ENCODE measurements around the gene ORAI3. TPM values are rescaled to one million over a fixed set of nuclear protein-coding genes. Genes with fewer than 3 reads are reported as not detected.
A peak's percentile ranks its signal among the peaks of the same experiment; 100 is the strongest.

ORAI3 gene
- total RNA-seq, 1 donor from 2014 or later, result 9.4 TPM

DNA sequence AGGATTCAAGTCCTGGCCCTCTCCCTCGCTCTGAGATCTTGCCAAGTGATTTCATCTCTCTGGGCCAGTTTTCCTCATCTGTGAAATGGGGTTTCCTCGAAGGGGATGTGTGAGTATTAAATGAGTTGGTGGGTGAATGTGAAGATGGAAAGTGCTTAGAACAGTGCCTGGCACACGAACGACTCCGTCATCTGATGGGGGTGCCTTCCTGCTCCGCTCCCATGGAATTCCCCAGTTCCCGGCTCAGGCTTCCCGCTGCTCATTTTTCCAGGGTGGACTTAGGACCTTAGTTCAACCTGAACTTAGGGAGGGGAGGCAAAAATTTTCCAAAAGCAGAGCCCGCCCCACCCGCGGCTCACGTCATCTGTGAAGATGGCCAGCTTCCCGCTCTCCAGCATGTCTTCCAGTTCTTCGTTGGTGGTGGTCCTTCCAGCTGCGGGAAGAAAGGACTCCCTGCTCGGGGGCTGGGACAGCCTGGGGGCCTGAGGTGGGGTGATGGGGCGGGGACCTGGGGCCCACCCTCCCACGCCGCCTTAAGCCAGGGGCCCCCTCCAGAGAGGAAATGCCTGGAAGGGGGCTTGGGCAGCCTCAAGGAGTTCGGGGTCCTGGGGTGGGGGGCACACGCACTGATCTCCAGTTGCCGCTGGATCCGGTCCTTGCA is 47.6 kb downstream of the ORAI3 start:
- Histone ChIP-seq H3K9ac (ENCODE audit: low read depth in 1 of 3, low read length in 3 of 3) (peak overlapping the region; percentile 43 to 76 (median 47)), H3K27me3 (ENCODE audit: control insufficient read depth in 3 of 3, insufficient read depth in 3 of 3, low read length in 3 of 3) (peaks cover 0 to 2% (median 0%) of the 10 kb centered on the region in 3 donors), H3K4me3 (ENCODE audit: low read length in 3 of 3) (peak overlapping the region; percentile 55 to 85 (median 77)), H3K36me3 (ENCODE audit: control insufficient read depth in 3 of 3, insufficient read depth in 3 of 3, low read length in 3 of 3) (no peaks in the 10 kb centered on the region), H3K9me3 (ENCODE audit: control insufficient read depth in 3 of 3, low read length in 3 of 3) (no peaks in the 10 kb centered on the region), H3K27ac (ENCODE audit: low read depth, low read length) (peak overlapping the region; percentile 74), H3K4me1 (ENCODE audit: control insufficient read depth in 3 of 3, insufficient read depth in 3 of 3, low read length in 3 of 3) (peaks cover 4 to 10% (median 7%) of the 10 kb centered on the region in 3 donors)

DNA sequence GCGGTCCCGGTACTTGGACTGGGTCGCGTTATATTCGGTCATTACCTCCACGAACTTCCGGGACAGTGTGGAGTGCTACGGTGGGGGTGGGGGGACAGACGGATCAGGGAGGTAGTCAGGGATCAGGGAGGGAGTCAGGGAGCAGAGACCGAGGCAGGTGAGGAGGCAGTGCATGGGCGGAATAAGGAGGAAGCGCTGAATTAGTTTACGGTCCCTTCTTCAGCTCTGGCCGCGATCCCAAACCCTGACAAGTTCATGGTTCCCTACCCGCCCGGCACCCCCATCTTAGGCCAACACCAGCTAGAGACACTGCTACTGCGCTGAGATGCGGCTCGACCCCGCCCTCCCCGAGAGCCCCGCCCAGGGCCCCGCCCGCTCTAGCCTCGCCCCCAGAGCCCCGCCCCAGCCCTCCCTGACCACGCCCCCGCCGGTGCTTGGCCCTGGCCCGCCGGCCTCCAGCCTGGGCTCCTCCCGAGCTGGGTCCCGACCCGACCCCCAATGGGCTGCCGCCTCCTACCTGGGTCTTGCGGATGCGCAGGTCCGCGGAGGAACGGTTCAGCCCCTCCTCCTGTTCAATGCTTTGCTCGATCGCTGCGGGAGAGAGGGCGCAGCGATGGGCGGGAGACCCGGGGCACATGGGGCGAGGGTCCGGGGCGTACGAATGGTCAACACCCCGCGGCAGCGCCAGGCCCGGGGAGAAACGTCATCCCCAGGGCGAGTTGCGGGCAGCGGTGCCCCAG is 48.3 kb downstream of the ORAI3 start:
- Histone ChIP-seq H3K4me3 (ENCODE audit: low read length in 3 of 3) (peak overlapping the region; percentile 55 to 85 (median 77)), H3K27me3 (ENCODE audit: control insufficient read depth in 3 of 3, insufficient read depth in 3 of 3, low read length in 3 of 3) (peaks cover 0 to 5% (median 4%) of the 10 kb centered on the region in 3 donors), H3K4me1 (ENCODE audit: control insufficient read depth in 3 of 3, insufficient read depth in 3 of 3, low read length in 3 of 3) (peaks cover 4 to 13% (median 7%) of the 10 kb centered on the region in 3 donors), H3K36me3 (ENCODE audit: control insufficient read depth in 3 of 3, insufficient read depth in 3 of 3, low read length in 3 of 3) (no peaks in the 10 kb centered on the region), H3K9me3 (ENCODE audit: control insufficient read depth in 3 of 3, low read length in 3 of 3) (no peaks in the 10 kb centered on the region), H3K27ac (ENCODE audit: low read depth, low read length) (peak overlapping the region; percentile 74), H3K9ac (ENCODE audit: low read depth in 1 of 3, low read length in 3 of 3) (peak overlapping the region; percentile 47 to 76 (median 65))

DNA sequence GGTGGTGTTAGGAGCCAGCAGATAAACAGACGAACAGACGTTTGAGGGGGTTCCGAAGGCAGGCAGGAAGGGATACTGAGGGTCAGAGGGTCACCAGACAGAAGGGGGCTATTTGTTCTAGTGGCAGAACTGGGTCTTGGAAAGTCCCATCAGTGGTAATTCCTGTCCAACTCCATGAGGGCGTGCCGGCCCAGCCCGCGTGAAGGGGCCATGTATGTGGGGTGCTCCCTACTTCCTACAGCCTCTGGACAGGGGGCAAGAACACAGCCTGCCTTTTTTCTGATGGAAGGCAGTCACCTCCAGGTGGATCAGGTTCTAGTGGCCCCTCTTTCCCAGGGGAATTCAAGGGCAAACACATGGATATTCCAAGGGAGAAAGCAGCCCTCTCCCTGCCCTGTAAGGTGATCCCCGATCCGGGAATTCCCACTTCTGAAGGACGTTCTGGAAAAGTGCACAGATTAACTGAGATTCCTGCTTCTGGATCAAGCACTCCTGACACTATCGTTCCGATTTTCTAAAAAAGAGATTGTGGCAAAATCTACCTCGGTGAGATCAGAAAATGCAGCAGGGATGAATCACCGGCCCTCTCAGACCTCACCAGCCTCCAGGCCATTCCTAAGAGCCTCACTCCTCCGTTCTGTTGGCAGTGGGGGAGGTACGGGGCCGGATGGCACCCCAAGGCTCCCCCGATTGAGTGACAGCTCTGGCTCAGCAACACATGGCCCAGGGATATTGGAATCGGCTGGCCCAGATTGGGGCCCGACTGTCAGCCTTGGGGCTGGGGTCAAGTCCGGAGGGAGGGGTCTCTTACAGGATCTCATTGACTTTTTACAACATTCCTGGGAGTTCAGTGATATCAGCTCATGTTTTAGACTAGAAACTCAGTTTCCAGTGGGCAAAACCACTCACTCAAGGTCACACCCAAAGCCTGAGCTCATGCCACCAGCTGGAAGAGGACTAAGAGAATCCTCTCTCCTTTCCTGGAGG is 49.1 kb downstream of the ORAI3 start:
- Histone ChIP-seq H3K9me3 (ENCODE audit: control insufficient read depth in 3 of 3, low read length in 3 of 3) (no peaks in the 10 kb centered on the region), H3K27me3 (ENCODE audit: control insufficient read depth in 3 of 3, insufficient read depth in 3 of 3, low read length in 3 of 3) (peaks cover 2 to 12% (median 8%) of the 10 kb centered on the region in 3 donors), H3K4me3 (ENCODE audit: low read length in 3 of 3) (peak overlapping the region; percentile 55 to 74 (median 68)), H3K36me3 (ENCODE audit: control insufficient read depth in 3 of 3, insufficient read depth in 3 of 3, low read length in 3 of 3) (no peaks in the 10 kb centered on the region), H3K9ac (ENCODE audit: low read depth in 1 of 3, low read length in 3 of 3) (peak overlapping the region; percentile 30 to 76 (median 65)), H3K27ac (ENCODE audit: low read depth, low read length) (peak overlapping the region; percentile 47), H3K4me1 (ENCODE audit: control insufficient read depth in 3 of 3, insufficient read depth in 3 of 3, low read length in 3 of 3) (peaks cover 4 to 16% (median 9%) of the 10 kb centered on the region in 3 donors)

DNA sequence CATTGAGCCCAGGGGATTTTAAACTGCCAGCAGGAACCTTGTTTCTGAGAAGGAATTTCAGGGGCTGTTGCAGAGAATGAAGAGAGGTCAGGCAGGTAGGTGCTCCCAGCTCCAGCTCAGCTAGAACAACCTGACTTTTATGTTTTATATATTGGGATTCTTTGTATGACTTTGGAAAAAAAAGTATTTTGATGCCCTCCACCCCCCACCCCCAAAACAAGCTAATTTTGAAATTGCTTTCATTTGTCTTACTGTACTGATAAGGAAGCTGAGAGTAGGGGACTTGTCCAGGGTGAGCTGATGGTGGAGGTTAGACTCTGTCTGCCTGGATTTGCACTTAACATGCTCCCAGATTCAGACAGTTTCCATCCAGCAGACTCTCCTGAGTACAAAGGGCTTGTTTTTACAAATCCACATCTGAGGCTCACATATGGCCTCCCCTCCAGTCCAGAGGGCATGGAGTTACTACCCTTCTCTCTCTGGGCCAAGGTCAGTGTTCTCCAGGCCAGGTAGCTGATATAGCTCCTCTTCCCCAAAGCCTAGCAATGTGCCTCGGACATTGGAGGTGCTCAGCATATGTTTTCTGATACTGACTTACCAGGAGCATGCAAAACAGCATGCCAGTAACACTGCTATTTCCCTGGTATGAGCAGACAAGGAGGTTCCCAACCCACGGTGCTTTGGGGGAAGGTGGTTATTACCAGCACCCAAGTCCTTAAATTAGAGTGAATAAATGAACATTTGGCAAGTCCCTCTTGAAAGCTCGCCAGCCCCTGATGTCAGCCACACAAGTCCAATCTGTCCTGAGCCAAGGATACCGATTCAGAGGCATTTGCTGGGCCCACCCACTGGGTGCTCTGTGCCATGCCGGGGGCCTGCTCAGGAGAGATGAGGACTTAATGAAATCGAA is 50.2 kb downstream of the ORAI3 start:
- Histone ChIP-seq H3K27me3 (ENCODE audit: control insufficient read depth in 3 of 3, insufficient read depth in 3 of 3, low read length in 3 of 3) (peaks cover 2 to 12% (median 8%) of the 10 kb centered on the region in 3 donors), H3K4me1 (ENCODE audit: control insufficient read depth in 3 of 3, insufficient read depth in 3 of 3, low read length in 3 of 3) (peaks cover 4 to 16% (median 10%) of the 10 kb centered on the region in 3 donors), H3K9ac (ENCODE audit: low read depth in 1 of 3, low read length in 3 of 3) (no peak overlapping the region), H3K27ac (ENCODE audit: low read depth, low read length) (peak overlapping the region; percentile 47), H3K9me3 (ENCODE audit: control insufficient read depth in 3 of 3, low read length in 3 of 3) (no peaks in the 10 kb centered on the region), H3K36me3 (ENCODE audit: control insufficient read depth in 3 of 3, insufficient read depth in 3 of 3, low read length in 3 of 3) (no peaks in the 10 kb centered on the region), H3K4me3 (ENCODE audit: low read length in 3 of 3) (no peak overlapping the region)

DNA sequence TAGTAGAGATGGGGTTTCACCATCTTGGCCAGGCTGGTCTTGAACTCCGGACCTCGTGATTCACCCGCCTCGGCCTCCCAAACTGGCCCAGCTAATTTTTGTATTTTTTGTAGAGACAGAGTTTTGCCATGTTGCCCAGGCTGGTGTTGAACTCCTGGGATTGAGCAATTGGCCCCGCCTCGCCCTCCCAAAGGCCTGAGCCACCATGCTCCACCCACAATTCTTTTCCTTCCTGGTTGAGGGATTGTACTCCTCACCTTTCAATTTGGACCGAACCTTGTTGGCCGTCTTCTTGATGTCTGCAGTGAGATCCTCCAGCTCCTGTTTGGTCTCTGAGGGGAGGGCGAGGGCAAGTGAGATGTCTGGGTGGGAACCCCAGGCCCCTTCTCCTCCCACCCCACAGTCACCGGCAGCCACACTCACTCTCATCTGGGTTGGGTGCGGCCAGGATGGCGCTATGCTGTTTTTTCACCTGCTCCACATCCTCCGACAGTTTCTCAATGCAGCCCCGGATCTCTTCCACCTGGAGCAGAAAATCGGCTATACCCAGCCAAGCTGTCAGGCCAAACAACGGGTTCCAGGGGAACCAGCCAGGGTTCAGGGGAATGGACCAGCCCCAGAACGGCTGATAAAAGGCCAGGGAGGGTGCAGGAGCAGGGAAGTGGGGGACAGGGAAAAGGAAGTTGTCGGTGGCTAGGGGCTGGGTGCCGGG is 52.0 kb downstream of the ORAI3 start:
- Histone ChIP-seq H3K27ac (ENCODE audit: low read depth, low read length) (no peak overlapping the region), H3K9me3 (ENCODE audit: control insufficient read depth in 3 of 3, low read length in 3 of 3) (no peaks in the 10 kb centered on the region), H3K4me1 (ENCODE audit: control insufficient read depth in 3 of 3, insufficient read depth in 3 of 3, low read length in 3 of 3) (peaks cover 4 to 16% (median 10%) of the 10 kb centered on the region in 3 donors), H3K36me3 (ENCODE audit: control insufficient read depth in 3 of 3, insufficient read depth in 3 of 3, low read length in 3 of 3) (no peaks in the 10 kb centered on the region), H3K27me3 (ENCODE audit: control insufficient read depth in 3 of 3, insufficient read depth in 3 of 3, low read length in 3 of 3) (peaks cover 6 to 12% (median 8%) of the 10 kb centered on the region in 3 donors), H3K4me3 (ENCODE audit: low read length in 3 of 3) (no peak overlapping the region), H3K9ac (ENCODE audit: low read depth in 1 of 3, low read length in 3 of 3) (no peak overlapping the region)

DNA sequence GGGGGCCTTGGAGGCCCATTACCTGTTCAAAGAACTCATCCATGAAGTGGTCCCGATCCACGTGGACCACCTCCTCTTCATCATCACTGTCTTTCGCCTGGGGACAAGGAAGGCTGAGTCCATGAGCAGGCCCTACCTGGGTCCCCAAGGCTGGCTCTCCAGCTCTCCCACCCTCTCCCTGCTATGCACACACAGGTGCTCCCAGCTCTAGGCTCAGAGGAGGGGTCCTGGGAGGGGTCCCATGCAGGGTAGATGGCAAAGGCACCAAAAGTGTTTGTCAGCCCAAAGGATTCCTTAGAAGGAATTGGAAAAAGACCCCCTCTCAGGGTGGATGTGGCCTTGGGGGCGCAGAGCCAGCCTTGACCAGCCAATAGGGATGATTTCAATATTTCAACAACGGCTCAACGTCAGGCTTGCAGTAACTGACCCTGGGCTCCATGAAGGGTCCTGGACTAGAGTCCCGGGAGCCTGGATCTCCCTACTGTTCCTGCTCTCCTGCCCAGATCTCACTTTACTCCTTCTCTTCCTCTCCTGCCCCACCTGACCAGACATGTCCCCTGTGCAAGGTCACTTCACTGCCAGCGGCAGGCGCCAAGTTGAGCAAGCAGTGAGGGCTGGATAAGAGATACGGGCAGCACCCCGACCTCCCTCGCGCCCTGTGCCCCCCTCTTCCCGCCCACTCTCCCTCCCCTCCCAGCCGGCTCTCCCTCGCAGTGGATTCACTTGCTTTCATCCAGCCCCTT is 52.8 kb downstream of the ORAI3 start:
- Histone ChIP-seq H3K27me3 (ENCODE audit: control insufficient read depth in 3 of 3, insufficient read depth in 3 of 3, low read length in 3 of 3) (peaks cover 6 to 17% (median 8%) of the 10 kb centered on the region in 3 donors), H3K9ac (ENCODE audit: low read depth in 1 of 3, low read length in 3 of 3) (no peak overlapping the region), H3K36me3 (ENCODE audit: control insufficient read depth in 3 of 3, insufficient read depth in 3 of 3, low read length in 3 of 3) (no peaks in the 10 kb centered on the region), H3K4me1 (ENCODE audit: control insufficient read depth in 3 of 3, insufficient read depth in 3 of 3, low read length in 3 of 3) (peaks cover 4 to 16% (median 10%) of the 10 kb centered on the region in 3 donors), H3K4me3 (ENCODE audit: low read length in 3 of 3) (no peak overlapping the region), H3K27ac (ENCODE audit: low read depth, low read length) (no peak overlapping the region), H3K9me3 (ENCODE audit: control insufficient read depth in 3 of 3, low read length in 3 of 3) (no peaks in the 10 kb centered on the region)

DNA sequence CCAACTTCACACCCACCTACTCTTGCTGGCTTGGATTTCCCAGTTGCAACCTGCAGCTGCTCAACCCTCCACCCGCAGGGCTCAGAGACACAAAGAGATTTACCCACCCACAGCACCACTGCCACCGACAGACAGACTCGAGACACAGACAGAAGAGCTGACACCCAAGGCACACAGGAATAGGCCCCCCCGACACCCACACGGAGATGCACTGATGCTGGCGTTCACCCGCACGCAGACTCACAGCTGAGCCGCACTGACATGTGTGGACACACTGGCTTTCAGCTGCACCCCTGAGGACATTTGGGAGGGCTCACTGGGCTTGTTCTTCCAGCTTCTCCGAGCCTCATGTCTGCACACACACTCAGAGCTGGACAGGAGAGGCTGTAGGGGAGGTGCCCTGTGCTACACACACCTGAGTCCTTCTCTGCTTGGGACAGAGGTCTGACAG is 53.4 kb downstream of the ORAI3 start:
- H3K4me1 ChIP-seq (ENCODE audit: control insufficient read depth in 3 of 3, insufficient read depth in 3 of 3, low read length in 3 of 3), result peaks cover 4 to 12% (median 10%) of the 10 kb centered on the region in 3 donors
- no peak overlapping the region for H3K9ac ChIP-seq (ENCODE audit: low read depth in 1 of 3, low read length in 3 of 3)
- no peaks in the 10 kb centered on the region for H3K36me3 ChIP-seq (ENCODE audit: control insufficient read depth in 3 of 3, insufficient read depth in 3 of 3, low read length in 3 of 3)
- peak overlapping the region; percentile 12 for H3K27ac ChIP-seq (ENCODE audit: low read depth, low read length)
- H3K27me3 ChIP-seq (ENCODE audit: control insufficient read depth in 3 of 3, insufficient read depth in 3 of 3, low read length in 3 of 3), result peaks cover 8 to 22% (median 9%) of the 10 kb centered on the region in 3 donors
- H3K9me3 ChIP-seq (ENCODE audit: control insufficient read depth in 3 of 3, low read length in 3 of 3), result no peaks in the 10 kb centered on the region
- H3K4me3 ChIP-seq (ENCODE audit: low read length in 3 of 3), result no peak overlapping the region

DNA sequence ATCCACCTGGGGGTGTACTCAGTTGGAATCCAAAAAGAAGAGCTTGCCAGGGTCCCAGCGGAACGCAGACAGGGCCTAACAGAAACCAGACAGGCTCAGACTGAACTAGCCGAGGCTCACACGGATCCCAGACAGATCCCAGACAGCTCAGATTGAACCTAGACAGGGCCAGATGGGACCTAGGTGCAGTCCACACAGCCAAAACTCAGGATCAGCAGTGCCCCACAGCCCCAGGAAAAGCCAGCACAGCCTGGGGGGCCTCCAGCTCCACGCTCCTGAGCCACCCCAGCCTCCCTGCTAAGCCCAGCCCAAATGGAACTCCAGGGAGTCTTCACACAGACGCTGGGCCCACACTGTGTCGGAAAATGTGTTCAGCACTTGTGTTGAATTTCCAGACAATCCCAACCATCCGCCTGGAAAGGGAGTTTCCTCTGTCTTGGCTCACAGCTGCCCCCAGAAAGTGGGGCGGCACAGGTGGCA is 54.0 kb downstream of the ORAI3 start:
- Histone ChIP-seq H3K4me3 (ENCODE audit: low read length in 3 of 3) (no peak overlapping the region), H3K36me3 (ENCODE audit: control insufficient read depth in 3 of 3, insufficient read depth in 3 of 3, low read length in 3 of 3) (no peaks in the 10 kb centered on the region), H3K27ac (ENCODE audit: low read depth, low read length) (peak overlapping the region; percentile 19), H3K27me3 (ENCODE audit: control insufficient read depth in 3 of 3, insufficient read depth in 3 of 3, low read length in 3 of 3) (peaks cover 11 to 28% (median 14%) of the 10 kb centered on the region in 3 donors), H3K9ac (ENCODE audit: low read depth in 1 of 3, low read length in 3 of 3) (no peak overlapping the region), H3K4me1 (ENCODE audit: control insufficient read depth in 3 of 3, insufficient read depth in 3 of 3, low read length in 3 of 3) (peaks cover 0 to 6% (median 4%) of the 10 kb centered on the region in 3 donors), H3K9me3 (ENCODE audit: control insufficient read depth in 3 of 3, low read length in 3 of 3) (no peaks in the 10 kb centered on the region)
